Mucosa of gallbladder (tissue), 1 donor: ENCODE results near the gene NPHS2. TPM values are rescaled to one million over a fixed set of nuclear protein-coding genes. Genes with fewer than 3 reads are reported as not detected.
"Not testable (repeated sequence)": the region's sequence is repeated elsewhere in the genome, so short reads cannot be mapped to it uniquely, and the experiment has no call there.

Experiments used
- DNase-seq: peaks from one replicate; pipeline ENCODE4 v3.0.0-alpha.2; 2020; ENCODE audit warnings: low spot score
- total RNA-seq: library from RNA; stranded (reverse); gene quantifications from one replicate; pipeline ENCODE4 v1.2.1, GENCODE V29; 2021
- donor health status: DM: no; HTN: no; CAD: no.

The NPHS2 gene
- total RNA-seq, 1 donor from 2014 or later, result not detected

DNA sequence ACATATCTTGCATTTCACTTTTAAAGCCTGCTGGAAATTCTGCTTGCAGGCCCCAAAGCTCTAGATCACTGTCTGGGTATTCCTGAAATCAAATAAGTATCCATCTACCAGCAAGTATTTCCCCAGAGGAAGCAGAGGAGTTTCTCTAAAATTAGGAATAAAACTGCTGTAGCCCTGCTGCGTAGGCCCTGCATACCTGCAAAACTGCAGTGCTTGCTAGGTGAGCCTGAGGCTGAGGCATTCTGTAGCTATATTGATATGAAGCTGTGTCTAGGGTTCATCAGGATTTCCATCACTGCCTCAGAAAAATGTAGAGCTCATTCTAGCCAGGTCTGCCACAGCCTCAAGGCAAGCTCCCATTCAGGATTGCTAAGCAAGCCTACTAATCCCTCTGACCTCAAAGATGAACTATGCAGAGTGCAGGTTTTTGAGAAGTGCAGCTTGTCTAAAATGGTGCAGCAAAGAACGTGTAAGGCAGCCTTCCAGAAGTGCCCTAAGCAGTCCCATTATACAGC lies 28.7 kb downstream of the NPHS2 start:
- DNase-seq, result no peak

DNA sequence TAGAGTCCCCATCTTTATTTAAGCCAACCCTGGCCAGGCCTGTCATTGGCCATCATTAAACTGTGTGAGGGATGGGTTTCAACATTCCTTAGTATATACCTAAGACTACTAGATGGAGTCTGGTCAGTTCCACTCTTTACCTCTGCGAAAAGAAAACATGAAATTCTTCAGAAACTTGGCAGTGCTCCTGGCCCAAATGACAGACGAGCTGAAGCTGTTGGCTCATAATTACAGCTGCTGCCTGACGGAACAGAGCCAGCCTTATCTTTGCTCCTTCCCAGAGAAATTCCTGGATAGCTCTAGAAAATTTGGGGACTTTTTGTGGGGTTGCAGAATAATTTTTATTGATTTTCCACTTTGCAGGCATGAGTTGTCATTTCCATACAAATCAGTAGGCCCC lies 30.4 kb downstream of the NPHS2 start:
- no peak for DNase-seq

DNA sequence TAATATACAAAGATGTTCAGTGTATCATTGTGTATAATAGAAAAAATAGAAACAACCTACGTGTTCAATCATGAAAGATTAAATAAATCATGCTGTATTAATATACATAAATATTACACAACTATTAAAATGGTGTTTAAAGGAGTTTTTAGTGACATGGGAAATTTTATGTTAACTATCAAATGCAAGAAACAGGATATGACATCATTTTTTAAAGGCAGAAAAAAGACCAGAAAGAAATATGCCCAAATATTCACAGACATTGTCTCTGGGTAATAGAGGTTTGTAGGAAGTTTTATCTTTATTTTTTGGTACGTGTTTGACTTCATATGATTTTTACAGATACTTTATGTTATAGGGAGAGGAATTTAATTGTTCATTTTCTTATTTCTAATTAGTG lies 34.0 kb downstream of the NPHS2 start:
- no peak for DNase-seq

DNA sequence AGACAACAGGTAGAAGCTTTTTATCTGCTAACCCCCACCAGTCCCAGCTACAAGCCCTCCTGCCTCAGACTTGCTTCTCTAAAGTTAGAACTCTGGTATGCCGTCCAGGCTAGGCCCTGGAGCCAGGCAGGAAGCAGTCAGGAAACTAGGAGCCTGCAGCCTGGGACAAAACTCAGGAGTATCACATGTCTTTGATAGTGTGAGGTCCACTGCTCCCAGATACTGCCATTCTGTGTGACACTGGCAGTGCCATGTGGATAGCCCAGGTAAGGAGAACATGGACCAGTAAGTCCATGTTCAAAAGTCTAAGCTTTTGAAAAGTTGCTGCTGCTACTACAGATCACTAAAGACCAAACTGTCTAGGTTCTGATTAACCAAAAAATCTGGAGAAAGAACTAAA lies 45.4 kb downstream of the NPHS2 start:
- no peak for DNase-seq

DNA sequence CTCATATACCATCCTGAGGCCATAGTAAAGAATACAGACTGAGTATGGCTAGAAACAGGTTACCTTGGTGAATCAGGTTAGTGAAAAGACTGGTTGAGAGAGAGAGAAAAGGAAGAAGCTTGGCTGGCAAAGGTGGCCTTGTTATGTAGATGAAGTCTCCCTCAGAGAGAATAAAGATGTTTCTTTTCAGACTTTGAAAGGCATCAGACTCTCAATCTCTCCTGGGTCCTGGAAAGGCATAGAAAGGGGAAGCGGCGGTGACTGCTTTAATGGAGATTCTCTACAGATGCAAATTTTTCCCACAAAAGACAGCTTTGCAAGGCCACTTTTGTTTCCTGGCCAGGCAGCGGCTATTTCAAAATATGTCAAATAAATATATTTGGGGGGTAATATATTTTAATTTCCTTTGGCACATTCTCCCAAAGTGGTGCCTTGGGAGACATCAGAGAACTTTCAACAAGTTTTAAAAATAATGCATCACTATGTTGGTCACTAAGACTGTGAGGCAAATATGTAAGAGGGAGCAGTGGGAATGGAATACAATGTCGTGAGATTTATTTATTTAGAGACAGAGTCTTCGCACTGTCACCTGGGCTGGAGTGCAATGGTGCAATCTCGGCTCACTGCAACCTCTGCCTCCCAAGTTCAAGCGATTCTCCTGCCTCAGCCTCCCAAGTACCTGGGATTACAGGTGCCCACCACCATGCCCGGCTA lies 46.1 kb downstream of the NPHS2 start:
- no peak for DNase-seq

DNA sequence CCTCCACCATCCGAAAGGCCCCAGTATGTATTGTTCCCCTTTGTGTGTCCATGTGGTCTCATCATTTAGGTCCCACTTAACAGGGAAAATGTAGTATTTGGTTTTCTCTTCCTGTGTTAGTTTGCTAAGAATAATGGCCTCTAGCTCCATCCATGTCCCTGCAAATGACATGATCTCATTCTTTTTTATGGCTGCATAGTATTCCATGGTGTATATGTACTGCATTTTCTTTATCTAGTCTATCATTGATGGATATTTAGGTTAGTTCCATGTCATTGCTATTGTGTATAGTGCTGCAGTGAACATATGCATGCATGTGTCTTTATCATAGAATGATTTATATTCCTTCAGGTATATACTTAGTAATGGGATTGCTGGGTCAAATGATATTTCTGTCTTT lies 57.2 kb downstream of the NPHS2 start:
- not testable (repeated sequence) for DNase-seq

DNA sequence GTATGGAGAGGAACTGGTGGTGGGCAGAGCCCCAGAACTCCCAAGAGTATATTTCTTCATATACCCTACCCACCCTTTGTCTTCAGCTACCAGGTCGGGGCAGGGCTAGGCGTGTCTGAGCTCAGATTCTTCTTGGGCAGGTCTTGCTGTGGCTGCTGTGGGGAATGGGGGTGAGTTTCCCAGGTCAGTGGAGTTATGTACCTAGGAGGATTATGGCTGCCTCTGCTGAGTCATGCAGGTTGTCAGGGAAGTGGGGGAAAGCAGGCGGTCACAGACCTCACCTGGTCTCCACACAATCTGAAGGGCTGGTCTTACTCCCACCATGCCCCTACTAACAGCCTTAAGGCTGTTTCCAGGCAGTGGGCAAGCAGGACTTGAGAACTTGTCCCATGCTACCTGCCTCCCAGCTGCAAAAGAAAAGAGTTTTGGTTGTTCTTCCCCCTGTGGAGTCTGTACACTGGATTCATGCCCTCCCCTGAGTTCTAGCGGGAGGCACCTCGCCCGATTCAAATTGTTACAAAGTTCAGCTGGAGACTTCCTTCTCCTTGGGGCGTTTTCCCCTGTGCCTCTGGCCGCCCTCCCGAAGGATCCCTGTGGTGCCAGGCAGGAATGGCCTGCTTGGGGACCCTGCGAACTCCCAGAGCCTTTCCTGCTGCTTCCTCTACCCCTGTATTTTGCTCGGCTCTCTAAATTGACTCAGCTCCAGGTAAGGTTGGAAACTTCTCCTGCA lies 58.6 kb downstream of the NPHS2 start:
- peak; percentile 11 for DNase-seq

DNA sequence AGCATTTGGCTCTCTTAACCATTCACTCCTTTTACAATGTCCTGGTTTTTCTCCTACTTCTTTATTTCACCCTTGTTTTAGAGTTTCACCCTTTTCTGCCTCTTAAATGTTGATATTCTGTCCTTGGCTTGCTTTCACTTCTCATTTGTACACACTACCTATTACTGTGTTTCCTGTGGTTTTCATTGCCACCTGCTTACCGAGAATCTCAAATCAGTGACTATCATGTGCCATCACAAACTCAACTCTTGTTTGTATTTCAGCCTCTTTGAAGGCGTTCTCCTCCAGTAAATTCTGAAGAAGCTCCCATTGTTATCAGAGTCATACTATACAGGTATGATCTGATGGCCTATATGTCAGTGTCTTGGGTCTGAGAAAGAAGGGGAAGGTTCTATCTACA lies 65.7 kb downstream of the NPHS2 start:
- DNase-seq, result no peak

DNA sequence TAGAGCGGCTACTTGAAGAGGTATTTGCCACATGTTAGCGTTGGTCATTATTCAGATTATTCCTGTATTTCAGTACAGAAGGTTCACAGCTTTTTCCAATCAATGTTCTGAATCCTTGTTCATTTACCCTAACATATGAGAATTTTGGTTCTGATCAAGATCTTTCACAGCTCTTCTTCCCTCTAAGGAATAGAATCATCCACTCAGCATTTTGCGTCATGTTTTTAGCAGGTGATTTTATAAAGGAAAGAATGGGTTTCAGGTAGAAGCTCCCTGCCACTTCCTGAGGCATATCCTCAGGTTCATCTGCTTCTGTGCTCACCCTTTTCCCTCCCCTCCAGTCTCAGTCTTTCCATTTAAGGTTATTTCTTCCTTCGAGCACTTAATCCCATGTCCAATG lies 66.4 kb downstream of the NPHS2 start:
- DNase-seq, result no peak

DNA sequence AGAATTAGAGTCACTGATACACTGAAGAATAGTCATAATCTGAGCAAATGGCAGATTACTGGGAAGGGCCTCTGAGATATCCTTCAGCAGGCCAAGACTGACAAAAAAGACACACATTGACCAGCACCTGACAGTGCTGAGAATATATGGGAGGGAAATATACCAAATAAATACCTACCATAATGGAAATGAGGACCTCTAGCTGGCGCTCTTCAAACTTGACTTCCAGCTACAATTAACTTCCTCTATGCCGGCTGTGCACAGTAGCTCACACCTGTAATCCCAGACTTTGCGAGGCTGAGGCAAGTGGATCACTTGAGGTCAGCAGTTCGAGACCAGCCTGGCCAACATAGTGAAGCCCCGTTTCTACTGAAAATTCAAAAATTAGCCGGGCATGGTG lies 69.5 kb downstream of the NPHS2 start:
- no peak for DNase-seq

Other genes with a start within 250 kb of the NPHS2 start
- gene AXDND1, start 210.0 kb downstream of the NPHS2 start, total RNA-seq, result 2.6 TPM
- 0.95 TPM for gene TDRD5, start 15.9 kb upstream of the NPHS2 start, total RNA-seq
- 5.1 TPM for gene FAM163A, start 167.3 kb upstream of the NPHS2 start, total RNA-seq